Stimulated activated CD4-positive, alpha-beta T cell treated with anti-CD3 and anti-CD28 coated beads, Interleukin-2, amount 100 ng/mL, for 24 hours (primary cell): ENCODE results near the gene SLC35E2B.

Experiments
- DNase-seq, 2 donors: peaks; one replicate each; pipeline ENCODE4 v3.0.0-alpha.2; 2020

SLC35E2B gene

GRCh38 chr1:1623181-1623630 lies 69.4 kb downstream of the SLC35E2B start:
- DNase-seq: no peak

GRCh38 chr1:1622788-1623094 lies 69.9 kb downstream of the SLC35E2B start:
- no peak for DNase-seq

DNA sequence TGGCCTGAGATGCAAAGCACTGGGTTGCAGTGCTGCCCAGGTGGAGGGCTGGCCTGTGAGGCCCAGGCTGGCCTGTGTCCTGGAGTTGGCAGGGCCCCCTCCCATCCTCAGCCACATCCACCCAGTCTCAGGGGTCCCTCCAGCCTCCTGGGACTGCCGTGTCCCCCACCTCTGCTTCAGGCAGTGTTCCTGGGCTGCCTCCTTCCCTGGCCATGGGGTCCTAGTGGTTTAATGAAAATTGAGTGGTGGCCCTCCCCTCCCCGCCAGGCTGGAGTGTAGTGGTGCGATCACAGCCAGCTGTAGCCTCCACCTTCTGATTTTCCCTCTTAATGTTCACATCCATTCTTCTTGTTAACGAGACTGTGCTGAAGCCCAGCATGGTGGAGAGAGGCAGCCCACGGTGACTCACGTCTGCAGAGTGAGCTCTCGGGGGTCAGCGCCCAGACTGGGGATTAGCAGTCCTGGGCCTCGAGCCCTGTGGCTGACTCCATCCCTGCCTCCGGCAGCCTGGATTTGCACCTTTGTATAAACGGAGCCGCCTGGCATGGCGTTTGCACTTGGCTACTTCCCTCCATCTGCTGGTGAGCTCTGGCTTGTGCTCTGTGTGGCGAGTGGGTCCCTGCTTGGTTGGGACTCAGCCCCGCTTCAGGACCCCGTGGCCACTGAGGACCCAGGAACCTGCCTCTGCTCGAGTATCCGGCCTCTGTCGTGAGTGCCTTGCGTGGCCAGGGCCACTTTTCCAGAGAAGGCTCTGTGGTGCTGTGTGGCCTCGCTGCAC lies 70.4 kb downstream of the SLC35E2B start:
- DNase-seq: no peak

GRCh38 chr1:1621173-1622009 lies 71.2 kb downstream of the SLC35E2B start:
- DNase-seq: no peak

DNA sequence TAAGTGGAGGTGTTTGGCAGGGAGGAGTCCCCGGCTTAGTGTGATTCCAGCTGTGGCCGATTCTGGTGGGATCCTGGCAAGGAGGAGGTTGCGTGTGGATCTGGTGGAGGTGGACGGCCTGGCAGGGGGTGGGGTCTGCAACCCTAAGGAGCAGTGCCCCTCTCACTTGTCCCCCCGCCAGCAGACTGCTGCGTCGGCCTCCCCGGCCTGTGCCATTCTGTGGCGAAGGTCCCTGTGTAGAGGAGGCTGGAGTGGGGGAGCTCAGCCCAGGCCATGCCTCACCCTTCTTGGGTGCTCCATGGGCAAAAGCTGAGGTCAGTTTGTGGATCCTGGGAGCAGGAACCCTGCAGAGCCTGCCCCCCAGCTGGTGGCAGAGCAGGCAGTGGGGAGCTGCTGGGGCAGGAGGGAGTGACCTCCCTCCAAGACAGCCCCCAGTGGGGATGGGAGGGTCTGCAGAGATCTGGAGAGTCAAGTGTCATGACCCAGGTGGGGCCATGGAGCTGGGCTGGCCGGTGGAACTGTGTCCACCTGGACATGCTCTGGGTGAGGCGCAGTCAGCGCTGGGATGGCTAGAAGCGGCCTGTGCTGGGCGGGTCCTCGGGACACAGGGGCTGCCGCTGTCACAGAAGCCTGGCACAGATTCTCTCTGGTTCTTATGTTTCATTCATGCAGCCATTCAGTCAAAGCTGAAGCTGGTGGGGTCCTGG lies 72.0 kb downstream of the SLC35E2B start:
- no peak for DNase-seq

DNA sequence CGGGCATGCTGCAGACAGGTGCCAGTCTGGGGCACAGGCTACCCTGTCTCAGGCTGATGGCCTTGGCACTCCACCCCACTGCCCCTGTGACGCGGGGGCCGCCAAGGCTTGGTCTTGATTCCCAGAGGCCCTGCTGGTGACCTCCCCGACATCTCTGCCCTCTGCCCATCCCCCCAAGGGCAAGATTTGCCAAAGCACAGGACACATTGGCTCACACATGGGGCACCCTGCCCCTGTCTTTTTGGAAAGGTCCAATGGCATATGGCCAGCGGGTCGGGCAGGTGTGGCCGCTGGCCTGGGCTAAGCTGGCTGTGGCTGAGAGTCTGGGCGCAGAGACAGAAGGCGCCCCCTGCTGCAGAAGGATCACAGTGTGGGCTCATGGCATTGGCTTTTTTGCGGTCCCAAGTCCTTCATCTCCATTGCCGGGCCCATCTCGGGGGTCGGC lies 72.7 kb downstream of the SLC35E2B start:
- DNase-seq: peak in 1 of 2 donors; percentile 9

GRCh38 chr1:1618396-1619068 lies 74.1 kb downstream of the SLC35E2B start:
- no peak for DNase-seq

DNA sequence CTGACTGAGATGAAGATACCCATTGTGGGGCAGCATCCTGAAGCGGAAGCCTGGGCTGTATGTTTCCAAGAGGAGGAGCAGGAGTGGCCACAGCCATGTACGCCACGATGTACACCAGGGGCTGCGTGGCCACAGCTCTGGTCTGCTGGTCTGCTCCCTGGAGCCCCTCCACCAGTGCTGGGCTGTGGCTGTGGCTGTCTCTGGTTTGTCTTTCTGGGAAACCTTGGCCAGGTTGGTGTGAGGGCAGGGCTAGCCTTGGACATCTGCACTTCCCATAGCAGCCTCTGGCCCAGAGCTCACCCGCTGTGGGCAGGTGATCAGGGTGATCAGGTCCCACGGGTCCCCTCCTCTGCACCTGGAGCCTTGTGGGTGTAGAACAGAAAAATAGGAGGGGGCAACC lies 74.7 kb downstream of the SLC35E2B start:
- peak in 1 of 2 donors; percentile 0 for DNase-seq

DNA sequence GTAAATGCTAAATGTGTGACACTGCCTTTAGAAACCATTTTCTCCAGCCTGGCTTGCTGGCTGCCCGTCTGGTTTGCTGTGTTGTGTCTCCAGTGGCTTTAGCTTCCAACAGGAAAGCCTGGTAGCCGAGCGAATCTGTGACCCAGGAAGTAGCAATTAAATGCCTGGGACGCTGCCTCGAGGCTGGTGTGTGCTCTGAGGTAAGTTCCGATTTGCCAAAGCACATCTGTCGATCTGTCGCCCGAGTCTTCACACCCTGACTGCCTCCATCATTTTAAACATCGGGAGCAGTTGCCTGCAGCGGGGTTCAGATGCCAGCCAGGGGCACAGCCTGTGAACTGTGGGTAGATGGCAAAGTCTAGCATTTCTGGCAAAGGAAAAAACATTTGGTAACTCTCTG lies 75.1 kb downstream of the SLC35E2B start:
- DNase-seq: no peak

GRCh38 chr1:1616838-1617237 lies 75.8 kb downstream of the SLC35E2B start:
- no peak for DNase-seq

- peak; percentile 53 to 54 for DNase-seq
Measured at GRCh38 chr1:1616045-1616790, 76.4 kb downstream of the SLC35E2B start.

DNA sequence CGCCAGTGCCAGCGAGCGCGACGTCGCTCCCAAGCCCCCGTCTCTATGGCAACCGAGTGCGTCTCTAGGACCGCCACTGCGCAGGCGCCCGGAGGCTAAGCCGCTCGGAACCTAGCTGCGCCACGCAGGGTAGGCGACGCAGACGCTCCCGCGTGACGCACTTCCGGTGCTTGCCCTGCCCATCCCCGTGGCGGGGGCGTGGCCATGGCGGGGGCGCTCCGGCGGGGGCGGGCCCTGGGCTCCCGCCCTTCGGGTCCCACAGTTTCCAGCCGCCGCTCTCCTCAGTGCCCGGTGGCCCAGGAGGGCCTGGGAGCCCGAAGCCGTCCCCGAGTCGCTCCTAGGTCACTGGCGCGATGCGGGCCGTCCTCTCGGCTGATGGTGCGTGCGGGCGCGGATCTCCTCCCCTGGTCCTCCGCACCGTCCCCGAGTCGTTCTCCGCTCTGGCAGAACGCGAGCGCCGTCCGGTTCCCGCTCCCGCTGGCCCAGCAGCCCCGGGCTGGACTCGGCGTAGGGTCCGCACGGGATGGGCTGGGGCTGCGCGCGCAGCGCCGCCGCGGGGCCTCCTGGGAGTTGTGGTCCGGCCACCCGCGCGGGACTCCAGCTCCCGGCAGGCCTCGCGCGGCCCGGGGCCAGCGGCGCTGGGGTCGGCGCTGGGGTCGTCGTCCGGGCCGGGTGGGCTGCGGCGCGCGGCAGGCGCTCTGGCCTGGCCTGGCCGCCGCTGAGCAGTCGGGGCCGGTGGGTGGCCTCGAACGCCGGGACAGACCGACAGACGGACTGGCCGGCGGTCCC lies 77.1 kb downstream of the SLC35E2B start, which contains the start of gene MIB2:
MIB2 (plus strand) TSS at position 245 of the 789 bp plus-strand sequence. CDS start 7,953 bp downstream, outside the sequence.
- peak; percentile 96 to 97 for DNase-seq

GRCh38 chr1:1614954-1615255 lies 77.7 kb downstream of the SLC35E2B start:
- no peak for DNase-seq

DNA sequence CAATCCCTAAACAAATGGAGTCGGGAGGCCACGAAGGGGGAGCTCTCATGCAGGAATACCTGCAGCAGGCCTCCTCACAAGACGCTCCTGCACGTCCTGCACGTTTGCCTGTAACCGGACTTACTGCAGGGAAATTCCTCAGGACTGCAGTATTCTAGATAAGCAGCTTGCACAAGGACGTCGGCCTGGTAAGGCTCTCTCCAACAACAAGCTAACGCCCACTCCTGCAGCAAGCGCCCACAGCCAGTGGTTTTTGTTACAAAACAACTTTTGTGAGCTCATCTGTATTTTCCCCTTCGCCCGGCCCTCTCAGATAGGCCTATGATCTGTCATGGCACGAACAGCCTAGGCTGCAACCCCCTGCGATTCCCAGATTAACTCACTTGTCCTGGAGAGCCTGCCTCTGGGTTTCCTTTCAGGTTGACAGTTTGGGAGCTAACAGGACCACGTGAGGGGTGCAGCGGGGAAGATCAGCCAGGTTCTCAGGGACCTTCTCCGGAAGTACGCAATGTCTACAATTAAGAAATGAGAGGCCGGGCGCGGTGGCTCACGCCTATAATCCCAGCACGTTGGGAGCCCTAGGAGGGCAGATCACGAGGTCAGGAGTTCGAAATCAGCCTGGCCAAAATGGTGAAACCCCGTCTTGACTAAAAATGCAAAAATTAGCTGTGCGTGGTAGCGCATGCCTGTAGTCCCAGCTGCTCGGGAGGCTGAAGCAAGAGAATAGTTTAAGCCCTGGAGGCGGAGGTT lies 78.2 kb downstream of the SLC35E2B start:
- peak; percentile 56 to 69 for DNase-seq

- no peak for DNase-seq
Measured at GRCh38 chr1:1613509-1614082, 79.0 kb downstream of the SLC35E2B start.

DNA sequence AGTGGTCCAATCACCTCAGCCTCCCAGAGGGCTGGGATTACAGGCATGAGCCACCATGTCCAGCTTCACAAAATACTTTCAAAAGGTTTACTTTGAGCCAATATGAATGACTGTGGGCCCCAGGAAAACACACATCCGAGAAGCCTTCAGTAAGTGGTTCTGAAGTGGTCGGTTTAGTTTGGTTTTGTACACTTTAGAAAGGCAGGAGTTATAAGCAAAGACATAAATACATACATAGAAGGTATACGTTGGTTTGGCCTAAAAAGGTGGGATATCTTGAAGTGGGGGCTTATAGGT lies 80.5 kb downstream of the SLC35E2B start:
- DNase-seq: no peak

GRCh38 chr1:1610796-1611195 lies 81.8 kb downstream of the SLC35E2B start:
- DNase-seq: no peak

GRCh38 chr1:1609822-1610485 lies 82.6 kb downstream of the SLC35E2B start:
- no peak for DNase-seq
